H1 (cell line): ENCODE measurements around the gene KIF3B. TPM values are rescaled to one million over a fixed set of nuclear protein-coding genes. Genes with fewer than 3 reads are reported as not detected.

Experiments
- EZH2 ChIP-seq: fragments of 200-600 bp; sonication (generic); IDR thresholded peaks from 2 replicates; pipeline ENCODE4 v1.7.1; 2012; ENCODE audit warnings: low read depth, mild to moderate bottlenecking, moderate library complexity, low read length, inconsistent platforms; ENCODE audit not compliant: severe bottlenecking
- NRF1 ChIP-seq: IDR thresholded peaks from 2 replicates; pipeline ENCODE4 v1.6.1; 2011; ENCODE audit warnings: mild to moderate bottlenecking, low read depth, low read length, improper control_type of control experiment
- RNF2 ChIP-seq: fragments of 200-900, 300-1000 bp; sonication (generic); IDR thresholded peaks from 2 replicates; pipeline ENCODE4 v1.7.1; 2016; ENCODE audit warnings: borderline replicate concordance, low read depth, mild to moderate bottlenecking, antibody characterized with exemption, low read length; ENCODE audit not compliant: poor library complexity, severe bottlenecking; ENCODE audit errors: missing control alignments
- SRF ChIP-seq: IDR thresholded peaks from 2 replicates; pipeline ENCODE4 v1.6.1; 2011; ENCODE audit warnings: mild to moderate bottlenecking, low read depth, low read length, moderate library complexity
- polyA plus RNA-seq, 7 experiments: library from polyadenylated mRNA; depleted of rRNA in 3 of 7; stranded (reverse) in 5 of 7; unstranded in 2 of 7; fragments of >200 nt in 5 of 7; fragments of 200-250 nt in 2 of 7; gene quantifications; 1 replicate in 5 of 7; 2 replicates in 1 of 7; 4 replicates in 1 of 7; pipeline versions ENCODE4 v1.2.1 to v1.2.3, GENCODE V29; 2011 to 2013; ENCODE audit warnings: missing spikeins in 2 of 7, mixed read lengths in 2 of 7
- total RNA-seq: library from RNA; stranded (reverse); fragmentation: NEBNext Ultra II Directional; extraction: Animal tissue kit (Norgen Biotek cat#: 25700); gene quantifications from 2 replicates; pipeline ENCODE4 v1.2.1, GENCODE V29; 2021

KIF3B gene
- total and polyA plus RNA-seq, 2 of the 8 experiments (the other 6 are each of a cell fraction or from before 2014, with no cell fraction given), result 10.1 to 22.4 TPM

DNA sequence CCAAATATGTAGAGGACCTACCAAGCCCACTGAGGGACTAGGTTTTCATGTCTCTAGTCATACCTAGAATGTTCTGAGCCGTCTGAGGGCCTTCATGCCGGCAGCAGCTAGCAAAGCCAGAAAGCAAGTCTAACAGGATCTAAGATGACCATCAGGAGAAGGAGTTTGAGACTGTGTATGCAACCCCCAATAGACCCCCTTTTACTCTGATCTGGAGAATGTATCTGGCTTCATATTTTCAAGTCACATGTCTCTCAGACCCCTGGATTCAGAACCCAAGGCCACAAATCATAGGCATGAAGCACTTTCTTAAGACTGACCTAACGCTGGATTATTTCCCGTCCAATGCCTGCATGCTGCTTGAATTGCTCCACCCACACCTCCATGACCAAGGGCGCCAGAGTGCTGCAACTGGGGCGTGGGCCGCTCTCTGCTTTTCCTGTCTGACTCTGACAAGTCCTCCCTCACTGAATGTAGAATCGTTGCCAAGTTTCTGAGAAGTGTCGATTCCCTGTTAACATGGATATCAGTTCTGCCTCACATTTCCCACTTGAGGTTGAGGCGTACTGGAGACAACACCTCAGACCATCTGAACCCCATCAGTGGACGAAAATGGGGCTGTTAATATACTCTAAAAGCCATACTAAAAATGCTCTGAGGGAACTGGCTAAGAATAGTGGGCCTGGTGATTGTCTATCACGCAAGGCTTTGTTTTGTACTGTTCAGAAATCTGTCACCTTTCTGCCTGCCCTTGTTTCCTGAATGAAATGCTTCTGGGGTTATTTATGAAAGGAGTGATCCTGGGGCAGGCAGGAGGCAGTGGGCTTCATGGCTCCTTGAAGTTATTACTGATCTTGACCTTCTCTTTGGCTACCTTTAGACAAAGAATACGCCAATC, 56.8 kb downstream of the KIF3B start (continued):
- TF ChIP-seq EZH2, result no peak
- no peak for TF ChIP-seq NRF1
- TF ChIP-seq SRF, result no peak
- TF ChIP-seq RNF2, result no peak
